WI38 (cell line): ENCODE results near the gene ZBTB20.
"Not testable (repeated sequence)": the region's sequence is repeated elsewhere in the genome, so short reads cannot be mapped to it uniquely, and the experiment has no call there.

Experiments
- H3K4me3 ChIP-seq: 2 replicates; pipeline ENCODE4 v1.5.1; 2011; ENCODE audit warnings: low read depth, mild to moderate bottlenecking, control low read depth, low read length
- TF ChIP-seq, protein P1 (sequence below): IDR thresholded peaks from 2 replicates; pipeline ENCODE4 v1.5.1; 2012; ENCODE audit warnings: low read depth, mild to moderate bottlenecking, control low read depth, low read length

Gene ZBTB20

GRCh38 chr3:115110830-115111229, 36.3 kb downstream of the ZBTB20 start:
- TF ChIP-seq, protein P1, sequence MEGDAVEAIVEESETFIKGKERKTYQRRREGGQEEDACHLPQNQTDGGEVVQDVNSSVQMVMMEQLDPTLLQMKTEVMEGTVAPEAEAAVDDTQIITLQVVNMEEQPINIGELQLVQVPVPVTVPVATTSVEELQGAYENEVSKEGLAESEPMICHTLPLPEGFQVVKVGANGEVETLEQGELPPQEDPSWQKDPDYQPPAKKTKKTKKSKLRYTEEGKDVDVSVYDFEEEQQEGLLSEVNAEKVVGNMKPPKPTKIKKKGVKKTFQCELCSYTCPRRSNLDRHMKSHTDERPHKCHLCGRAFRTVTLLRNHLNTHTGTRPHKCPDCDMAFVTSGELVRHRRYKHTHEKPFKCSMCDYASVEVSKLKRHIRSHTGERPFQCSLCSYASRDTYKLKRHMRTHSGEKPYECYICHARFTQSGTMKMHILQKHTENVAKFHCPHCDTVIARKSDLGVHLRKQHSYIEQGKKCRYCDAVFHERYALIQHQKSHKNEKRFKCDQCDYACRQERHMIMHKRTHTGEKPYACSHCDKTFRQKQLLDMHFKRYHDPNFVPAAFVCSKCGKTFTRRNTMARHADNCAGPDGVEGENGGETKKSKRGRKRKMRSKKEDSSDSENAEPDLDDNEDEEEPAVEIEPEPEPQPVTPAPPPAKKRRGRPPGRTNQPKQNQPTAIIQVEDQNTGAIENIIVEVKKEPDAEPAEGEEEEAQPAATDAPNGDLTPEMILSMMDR, result no peak
- H3K4me3 ChIP-seq, result no peak overlapping the region

GRCh38 chr3:115110066-115110465, 37.0 kb downstream of the ZBTB20 start:
- not testable (repeated sequence) for H3K4me3 ChIP-seq

DNA sequence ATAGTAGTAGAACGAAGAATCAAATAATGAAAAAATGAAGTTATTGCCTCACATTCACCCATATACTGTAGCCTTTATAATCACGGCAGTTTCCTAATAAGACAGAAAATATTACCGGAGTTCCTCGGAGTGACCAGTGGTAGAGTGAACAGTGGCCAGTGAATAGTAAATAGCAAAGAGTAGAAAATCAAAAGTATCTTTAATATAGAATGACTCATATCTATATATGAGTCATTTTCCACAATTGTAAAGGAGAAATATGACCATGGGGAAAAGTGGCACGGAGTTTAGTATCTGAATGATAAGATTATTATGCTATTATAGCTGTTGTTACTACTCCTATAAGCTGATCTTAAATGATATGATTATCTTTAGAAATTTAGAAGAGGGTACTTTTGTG, 38.5 kb downstream of the ZBTB20 start:
- no peak overlapping the region for H3K4me3 ChIP-seq
- TF ChIP-seq, protein P1, result no peak

DNA sequence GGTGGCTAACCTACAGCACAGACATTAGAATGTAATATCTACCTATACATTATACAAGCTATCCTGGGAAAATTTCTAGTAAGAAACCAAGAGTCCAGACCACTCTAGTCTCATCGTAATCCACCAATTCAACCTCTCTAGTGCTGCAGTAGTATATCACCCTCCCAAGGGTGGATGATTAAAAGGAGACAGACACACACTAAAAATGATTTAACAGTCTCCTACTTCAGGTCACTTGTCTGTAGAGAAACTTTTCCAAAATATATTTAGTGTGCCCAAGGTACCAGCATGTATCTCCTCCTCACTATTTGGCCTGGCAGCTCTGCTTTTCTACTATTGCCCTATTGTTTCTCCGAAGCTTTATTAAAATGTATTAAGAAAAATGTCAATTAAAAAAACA, 45.0 kb downstream of the ZBTB20 start:
- TF ChIP-seq, protein P1, result no peak
- no peak overlapping the region for H3K4me3 ChIP-seq

DNA sequence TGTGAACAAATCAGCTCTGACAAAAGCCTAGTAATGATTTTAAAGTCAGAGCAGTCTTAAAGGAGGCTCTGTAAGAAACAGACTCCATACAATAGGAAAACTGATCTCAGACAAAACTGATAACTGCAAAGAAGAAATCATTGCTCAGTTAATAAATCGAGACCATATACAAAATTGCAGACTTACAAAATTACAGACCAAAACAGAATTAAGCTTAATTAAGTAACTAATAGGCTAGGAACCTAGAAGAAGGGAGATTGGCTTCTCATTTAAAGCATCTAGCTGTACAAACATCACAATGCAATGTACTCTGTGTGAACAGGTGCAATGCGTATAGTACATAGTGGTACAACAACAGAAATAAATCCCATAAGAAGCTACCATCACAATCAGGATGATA, 46.3 kb downstream of the ZBTB20 start:
- H3K4me3 ChIP-seq, result peak overlapping the region; percentile 51; the same call in 1 of the 2 replicates
- TF ChIP-seq, protein P1, result no peak

GRCh38 chr3:115099986-115100571, 47.0 kb downstream of the ZBTB20 start:
- TF ChIP-seq, protein P1, result no peak
- H3K4me3 ChIP-seq, result peak overlapping the region; percentile 51

DNA sequence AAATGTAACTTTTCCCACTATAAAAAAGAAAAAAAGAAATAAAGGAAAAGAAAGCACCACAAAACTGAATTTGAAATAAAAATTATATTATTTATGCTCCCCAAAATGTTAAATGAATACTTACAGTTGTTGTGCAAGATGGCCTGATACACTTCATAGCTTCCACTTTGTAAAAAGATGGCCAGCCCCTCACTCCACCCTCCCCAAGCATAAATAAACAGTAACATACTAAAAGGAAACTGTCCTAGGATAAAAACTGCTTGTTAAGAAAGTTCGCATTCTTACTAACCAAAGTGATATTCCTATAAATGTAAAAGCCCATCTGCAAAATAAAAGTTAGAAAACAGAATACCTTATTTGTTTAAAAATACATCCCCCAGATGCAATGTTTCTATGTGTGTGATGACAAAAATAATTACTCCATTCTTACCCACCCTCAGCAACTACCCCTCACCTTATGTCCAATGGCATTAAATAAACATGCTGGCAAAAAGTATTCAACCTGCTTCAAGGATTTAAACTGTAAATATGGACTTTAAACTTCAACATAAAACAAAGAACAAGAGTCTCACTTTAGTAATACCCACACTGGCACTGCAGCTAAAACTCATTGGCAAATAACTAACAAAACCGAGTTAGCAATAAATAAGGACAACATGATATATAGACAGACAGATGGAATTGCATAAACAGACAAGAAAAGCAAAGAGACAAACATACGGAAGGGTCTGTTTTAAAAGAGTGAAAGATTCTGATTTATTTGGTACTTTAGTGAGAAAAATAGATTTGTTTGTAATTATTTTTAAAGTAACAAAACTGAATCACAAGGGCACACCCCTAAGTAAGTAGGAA, 47.7 kb downstream of the ZBTB20 start:
- TF ChIP-seq, protein P1, result no peak
- peak overlapping the region; percentile 51 for H3K4me3 ChIP-seq
